Measurements from ENCODE around the gene NDUFAF3.

The NDUFAF3 gene

GRCh38 chr3:49021813-49022687, at the start of gene NDUFAF3:
TSS of gene NDUFAF3 (plus strand) at chr3:49022121. CDS start at chr3:49022145, 24 bp downstream.
- FAIRE-seq = no peak

GRCh38 chr3:48974076-48974864, 47.7 kb upstream of the NDUFAF3 start:
- no peak for FAIRE-seq
- DNase-seq (ENCODE audit: insufficient read length, low spot score) = no peak

More at GRCh38 chr3:49021813-49022687, at the start of gene NDUFAF3:
- TF ChIP-seq POLR2A (IDR thresholded peaks at IDR 0.05; ENCODE audit: low read depth, low read length) = peak; percentile 93
- peak; percentile 90 for DNase-seq (ENCODE audit: insufficient read length, low spot score)

GRCh38 chr3:48979451-48979850, 42.5 kb upstream of the NDUFAF3 start:
- FAIRE-seq = no peak
- no peak for DNase-seq (ENCODE audit: insufficient read length, low spot score)
- no peak for TF ChIP-seq POLR2A (IDR thresholded peaks at IDR 0.05; ENCODE audit: low read depth, low read length)

More at GRCh38 chr3:48974076-48974864, 47.7 kb upstream of the NDUFAF3 start:
- TF ChIP-seq POLR2A (IDR thresholded peaks at IDR 0.05; ENCODE audit: low read depth, low read length) = no peak

- no peak for TF ChIP-seq POLR2A (IDR thresholded peaks at IDR 0.05; ENCODE audit: low read depth, low read length)
- DNase-seq (ENCODE audit: insufficient read length, low spot score) = no peak
- FAIRE-seq = no peak
Measured at GRCh38 chr3:48980295-48980694, 41.6 kb upstream of the NDUFAF3 start.

GRCh38 chr3:48982016-48982415, 39.9 kb upstream of the NDUFAF3 start:
- FAIRE-seq = no peak
- no peak for DNase-seq (ENCODE audit: insufficient read length, low spot score)
- no peak for TF ChIP-seq POLR2A (IDR thresholded peaks at IDR 0.05; ENCODE audit: low read depth, low read length)

- no peak for DNase-seq (ENCODE audit: insufficient read length, low spot score)
Measured at GRCh38 chr3:48982686-48983085, 39.2 kb upstream of the NDUFAF3 start.

GRCh38 chr3:48983096-48983495, 38.8 kb upstream of the NDUFAF3 start:
- FAIRE-seq (no peak), DNase-seq (ENCODE audit: insufficient read length, low spot score) (no peak)
- TF ChIP-seq POLR2A (IDR thresholded peaks at IDR 0.05; ENCODE audit: low read depth, low read length) = no peak

More at GRCh38 chr3:48982686-48983085, 39.2 kb upstream of the NDUFAF3 start:
- no peak for FAIRE-seq
- no peak for TF ChIP-seq POLR2A (IDR thresholded peaks at IDR 0.05; ENCODE audit: low read depth, low read length)

GRCh38 chr3:48984663-48985062, 37.3 kb upstream of the NDUFAF3 start:
- FAIRE-seq = no peak
- no peak for DNase-seq (ENCODE audit: insufficient read length, low spot score)
- TF ChIP-seq POLR2A (IDR thresholded peaks at IDR 0.05; ENCODE audit: low read depth, low read length) = no peak

- no peak for TF ChIP-seq POLR2A (IDR thresholded peaks at IDR 0.05; ENCODE audit: low read depth, low read length)
- FAIRE-seq = no peak
- no peak for DNase-seq (ENCODE audit: insufficient read length, low spot score)
Measured at GRCh38 chr3:48985831-48986376, 36.0 kb upstream of the NDUFAF3 start.

- FAIRE-seq (no peak), DNase-seq (ENCODE audit: insufficient read length, low spot score) (peak; percentile 30)
- TF ChIP-seq POLR2A (IDR thresholded peaks at IDR 0.05; ENCODE audit: low read depth, low read length) = no peak
Measured at GRCh38 chr3:48989126-48989795, 32.7 kb upstream of the NDUFAF3 start.

- DNase-seq (ENCODE audit: insufficient read length, low spot score) (peak; percentile 94), FAIRE-seq (no peak)
- TF ChIP-seq POLR2A (IDR thresholded peaks at IDR 0.05; ENCODE audit: low read depth, low read length) = peak; percentile 55
Measured at GRCh38 chr3:48989796-48990635, 31.9 kb upstream of the NDUFAF3 start, which contains the start of gene P4HTM. TSS of gene P4HTM (plus strand) at chr3:48990241. CDS start at chr3:48990257, 16 bp downstream.

GRCh38 chr3:48990636-48991469, 31.1 kb upstream of the NDUFAF3 start:
- FAIRE-seq = no peak
- DNase-seq (ENCODE audit: insufficient read length, low spot score) = no peak
- TF ChIP-seq POLR2A (IDR thresholded peaks at IDR 0.05; ENCODE audit: low read depth, low read length) = no peak

Data from H54 (cell line).